ENCODE data around the gene VASH2.
"Not testable (repeated sequence)": the region's sequence is repeated elsewhere in the genome, so short reads cannot be mapped to it uniquely, and the experiment has no call there.

The VASH2 gene

DNA sequence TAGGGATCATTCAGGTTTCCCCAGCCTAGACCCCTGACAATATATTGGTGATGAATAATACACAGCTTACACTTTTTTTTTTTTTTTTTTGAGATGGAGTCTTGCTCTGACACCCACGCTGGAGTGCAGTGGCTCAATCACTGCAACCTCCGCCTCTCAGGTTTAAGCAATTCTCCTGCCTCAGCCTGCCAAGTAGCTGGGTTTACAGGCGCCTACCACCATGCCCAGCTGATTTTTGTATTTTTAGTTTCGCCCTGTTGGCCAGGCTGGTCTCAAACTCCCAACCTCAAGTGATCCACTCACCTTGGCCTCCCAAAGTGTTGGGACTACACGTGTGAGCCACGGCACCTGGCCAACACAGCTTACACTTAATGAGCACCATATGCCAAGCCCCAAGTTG lies 7.2 kb downstream of the VASH2 start:
- DNase-seq (ENCODE audit: low spot score): no peak

DNA sequence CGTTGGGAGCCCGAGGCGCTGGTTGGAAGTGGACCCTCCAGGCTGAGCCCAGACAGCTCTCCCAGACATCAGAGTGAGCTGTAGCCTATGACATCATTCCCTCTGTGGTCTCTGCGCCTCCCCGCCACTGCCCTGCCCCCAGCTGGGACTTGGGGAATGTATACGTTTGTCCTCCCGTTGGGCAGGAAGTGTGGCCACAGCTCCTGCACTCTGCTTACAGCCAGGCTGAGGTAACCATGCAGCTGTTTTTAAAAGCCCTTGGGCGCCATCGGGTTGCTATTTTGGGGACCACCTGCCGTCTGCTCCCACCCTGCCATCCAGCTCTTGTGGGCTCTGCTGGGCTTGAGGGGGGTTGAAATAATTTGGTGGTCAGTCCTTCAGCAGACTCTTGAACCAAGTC lies 7.8 kb downstream of the VASH2 start:
- DNase-seq (ENCODE audit: low spot score): no peak

DNA sequence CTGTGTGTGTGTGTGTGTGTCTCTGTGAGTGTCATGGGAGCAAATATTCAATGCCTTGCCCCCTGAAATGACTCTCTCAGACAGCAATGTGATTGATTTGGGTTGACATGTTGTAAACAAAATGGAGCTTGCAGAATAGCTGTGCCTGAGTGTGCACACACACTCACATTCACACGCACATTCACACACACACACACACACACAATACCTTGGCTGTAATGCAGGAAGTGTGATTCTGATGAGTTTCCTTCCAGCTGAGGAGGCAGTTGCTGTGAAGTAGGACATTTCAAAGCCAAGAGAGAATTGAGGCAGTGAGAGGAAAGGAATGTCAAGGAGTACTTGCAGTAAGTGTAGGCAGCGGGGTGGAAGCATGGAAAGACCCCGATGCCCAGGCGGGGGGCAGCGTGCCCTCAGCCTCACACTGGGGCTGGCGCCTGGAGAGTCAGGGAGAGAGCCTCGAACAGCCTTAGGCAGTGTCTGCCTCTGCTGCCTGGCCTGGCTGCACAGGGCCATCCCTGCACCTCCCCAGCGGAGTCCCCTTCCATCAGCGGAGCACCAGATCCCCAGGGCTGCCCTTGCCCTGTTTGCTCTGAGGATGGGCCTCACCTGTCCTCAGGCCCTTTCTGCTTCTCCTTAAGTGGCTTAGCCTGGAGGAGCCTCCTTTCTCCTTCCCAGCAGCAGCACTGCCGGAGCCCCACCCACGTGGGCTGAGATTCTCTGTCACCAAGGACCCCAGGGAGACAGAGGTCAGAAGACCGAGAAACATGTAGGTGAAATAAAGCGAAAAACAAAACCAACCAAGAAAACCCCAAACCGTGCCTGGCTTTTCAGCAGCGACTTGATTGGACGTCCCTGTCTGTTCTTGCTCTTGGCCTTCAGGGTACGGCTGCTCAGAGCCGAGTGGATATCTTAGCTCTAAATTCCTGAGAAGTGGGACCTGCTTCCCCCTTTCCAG lies 9.2 kb downstream of the VASH2 start:
- DNase-seq (ENCODE audit: low spot score): no peak

DNA sequence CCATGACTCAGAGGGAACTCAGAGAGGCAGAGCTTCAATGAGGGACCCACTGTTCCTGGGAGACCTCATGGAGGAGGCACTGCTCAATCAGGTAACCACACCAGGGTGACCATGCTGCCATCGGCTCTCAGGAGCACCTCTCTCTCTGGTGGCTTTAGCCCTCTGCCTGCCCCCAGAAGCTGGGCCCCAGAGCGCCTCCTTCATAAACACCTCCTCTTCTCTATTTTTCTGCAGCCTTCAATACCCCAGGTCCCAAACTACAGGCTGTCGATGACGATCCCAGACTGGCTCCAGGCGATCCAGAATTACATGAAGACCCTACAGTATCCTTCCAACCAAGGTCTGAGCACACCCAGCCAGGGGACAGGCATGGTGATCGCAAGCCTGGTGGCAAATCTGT lies 10.6 kb downstream of the VASH2 start:
- no peak for DNase-seq (ENCODE audit: low spot score)

DNA sequence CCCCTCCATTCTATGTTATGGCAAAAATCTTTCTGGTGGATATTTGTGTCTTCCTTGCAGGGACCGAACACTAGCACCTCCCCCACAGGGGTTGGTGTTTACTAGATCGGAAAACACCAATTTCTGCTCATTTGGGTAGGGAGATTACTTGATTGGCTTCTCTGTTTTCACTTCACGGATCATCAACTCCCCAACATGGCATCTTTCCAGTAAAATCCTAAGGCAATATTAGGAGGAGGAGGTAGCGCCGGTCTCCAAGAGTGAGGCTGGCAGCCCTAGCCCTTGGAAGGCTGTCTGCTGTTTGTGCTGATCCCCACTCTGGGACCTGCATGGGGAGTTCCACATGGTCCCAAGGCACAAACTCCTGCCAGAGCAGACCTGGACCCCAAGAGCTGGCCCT lies 12.2 kb downstream of the VASH2 start:
- DNase-seq (ENCODE audit: low spot score): no peak

DNA sequence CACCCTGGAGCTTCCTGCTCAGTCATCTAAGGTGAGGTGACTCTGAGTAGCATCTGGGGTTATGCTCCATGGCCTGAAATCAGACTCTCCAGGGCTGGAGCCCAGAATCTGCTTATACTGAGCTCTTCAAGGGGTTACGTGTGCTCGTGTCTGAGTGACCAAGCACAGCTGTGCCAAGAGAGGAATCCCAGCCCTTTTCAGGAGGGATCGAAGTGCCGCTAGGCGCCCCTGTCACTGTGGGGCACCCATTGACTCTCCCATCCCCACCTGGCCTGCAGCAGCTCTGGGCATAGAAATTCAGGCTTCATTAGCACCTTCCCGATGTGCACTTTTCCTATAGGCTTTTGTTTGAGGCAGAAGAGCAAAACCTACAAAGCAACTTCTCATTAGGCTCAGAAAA lies 13.8 kb downstream of the VASH2 start:
- no peak for DNase-seq (ENCODE audit: low spot score)

DNA sequence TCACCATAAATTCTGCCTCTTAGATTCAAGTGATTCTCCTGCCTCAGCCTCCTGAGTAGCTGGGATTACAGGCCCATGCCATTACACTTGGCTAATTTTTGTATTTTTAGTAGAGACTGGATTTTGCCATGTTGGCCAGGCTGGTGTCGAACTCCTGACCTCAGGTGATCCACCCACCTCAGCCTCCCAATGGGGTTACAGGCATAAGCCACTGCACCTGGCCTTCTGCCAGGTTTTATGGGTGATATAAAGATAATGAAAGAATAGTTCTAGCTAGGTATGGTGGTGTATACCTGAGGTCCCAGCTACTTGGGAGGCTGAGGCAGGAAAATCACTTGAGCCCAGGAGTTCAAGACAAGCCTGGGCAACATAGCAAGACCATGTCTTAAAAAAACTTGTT lies 14.7 kb downstream of the VASH2 start:
- not testable (repeated sequence) for DNase-seq (ENCODE audit: low spot score)

DNA sequence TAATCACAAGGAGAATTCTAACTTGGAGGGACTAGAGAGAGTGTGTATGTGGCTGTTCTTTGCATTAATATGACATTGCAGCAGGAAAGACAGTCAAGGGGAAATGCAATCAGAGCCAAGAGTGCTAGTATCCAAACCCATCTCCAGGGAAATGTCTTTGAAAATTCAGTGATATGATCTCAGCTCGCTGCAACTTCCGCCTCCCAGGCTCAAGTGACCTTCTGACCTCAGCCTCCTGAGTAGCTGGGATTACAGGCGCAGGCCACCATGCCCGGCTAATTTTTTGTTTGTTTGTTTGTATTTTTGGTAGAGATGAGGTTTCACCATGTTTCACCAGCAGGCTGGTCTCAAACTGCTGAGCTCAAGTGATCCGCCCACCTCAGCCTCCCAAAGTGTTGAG lies 16.3 kb downstream of the VASH2 start:
- no peak for DNase-seq (ENCODE audit: low spot score)

DNA sequence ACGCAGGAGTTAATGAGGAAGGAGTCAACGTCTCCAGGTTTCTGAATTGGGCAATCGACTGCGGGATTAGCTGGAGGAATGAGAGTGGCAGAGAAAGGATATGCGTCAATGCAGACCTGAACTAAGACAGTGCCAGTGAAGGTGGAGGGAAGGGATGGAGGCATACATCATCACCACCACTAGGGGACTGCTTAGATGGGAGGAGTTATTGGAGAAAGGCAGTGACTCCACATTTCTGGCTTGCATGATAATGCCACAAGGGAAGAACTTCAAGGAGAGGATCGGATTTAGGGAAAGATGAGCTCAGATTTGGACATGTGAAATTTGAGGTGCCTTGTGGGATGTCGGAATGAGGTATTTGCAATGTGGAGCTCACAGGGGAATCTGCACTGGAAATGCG lies 17.5 kb downstream of the VASH2 start:
- peak; percentile 14 for DNase-seq (ENCODE audit: low spot score)

DNA sequence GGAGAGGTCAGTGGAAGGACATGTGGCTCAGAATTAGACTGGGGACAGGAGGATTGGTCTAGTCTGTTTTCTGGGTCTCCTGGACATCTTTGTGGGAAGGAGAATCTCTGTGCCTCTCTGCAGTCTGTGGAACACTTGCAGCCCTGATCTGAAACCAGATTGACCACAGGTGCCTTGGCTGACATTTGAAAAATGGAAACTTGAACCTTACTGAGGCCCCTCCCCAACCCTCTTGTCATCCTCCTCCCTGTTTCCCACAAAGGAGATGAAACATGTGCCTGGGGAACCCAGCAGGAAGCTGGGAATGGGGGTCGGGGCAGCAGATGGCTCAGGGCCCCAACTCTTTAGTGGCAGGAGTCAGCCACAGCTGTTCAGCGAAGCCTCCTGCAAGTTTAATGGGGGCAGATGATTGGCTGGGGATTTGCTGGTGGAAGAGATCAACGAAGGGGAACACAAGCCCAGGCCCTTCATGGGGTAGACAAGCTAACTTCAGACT lies 18.1 kb downstream of the VASH2 start:
- DNase-seq (ENCODE audit: low spot score): no peak

DNA sequence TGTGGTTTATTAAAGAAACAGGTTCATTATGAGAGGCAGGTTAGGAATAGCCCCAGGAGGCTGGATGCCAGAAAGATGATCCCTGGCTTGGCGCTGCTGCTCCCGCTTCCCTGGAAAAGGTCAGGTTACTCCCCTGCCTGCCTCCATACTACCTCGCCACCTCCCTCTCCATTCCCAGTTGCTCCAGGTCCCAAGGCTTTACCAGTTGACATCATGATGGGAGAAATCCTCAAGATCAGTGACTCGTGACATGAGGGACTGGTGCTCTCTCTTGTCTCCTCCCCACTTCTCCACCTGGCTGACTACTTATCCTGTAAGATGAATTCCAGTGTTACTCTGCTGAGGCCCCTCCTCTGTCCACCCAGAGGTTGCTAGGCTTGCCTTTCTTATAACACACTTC lies 19.7 kb downstream of the VASH2 start:
- DNase-seq (ENCODE audit: low spot score): no peak

DNA sequence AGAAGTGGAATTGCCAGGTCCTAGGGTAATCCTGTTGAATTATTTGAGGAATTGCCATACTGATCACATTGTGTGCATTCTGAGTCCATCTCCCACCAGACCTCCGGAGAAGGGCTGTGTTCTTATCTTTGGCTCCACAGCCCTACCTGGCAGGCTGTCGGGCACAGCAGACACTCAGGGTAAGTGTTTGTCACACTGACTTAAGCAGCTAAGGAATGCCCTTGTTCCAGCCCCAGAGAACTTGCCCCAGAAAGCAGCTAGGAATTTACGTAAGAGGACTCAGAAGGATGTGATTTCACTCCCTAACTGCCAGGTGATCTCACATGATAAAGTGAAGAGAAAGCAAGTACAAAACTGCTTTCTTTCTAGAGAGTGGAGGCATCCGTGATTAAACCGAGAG lies 21.0 kb downstream of the VASH2 start:
- DNase-seq (ENCODE audit: low spot score): no peak

DNA sequence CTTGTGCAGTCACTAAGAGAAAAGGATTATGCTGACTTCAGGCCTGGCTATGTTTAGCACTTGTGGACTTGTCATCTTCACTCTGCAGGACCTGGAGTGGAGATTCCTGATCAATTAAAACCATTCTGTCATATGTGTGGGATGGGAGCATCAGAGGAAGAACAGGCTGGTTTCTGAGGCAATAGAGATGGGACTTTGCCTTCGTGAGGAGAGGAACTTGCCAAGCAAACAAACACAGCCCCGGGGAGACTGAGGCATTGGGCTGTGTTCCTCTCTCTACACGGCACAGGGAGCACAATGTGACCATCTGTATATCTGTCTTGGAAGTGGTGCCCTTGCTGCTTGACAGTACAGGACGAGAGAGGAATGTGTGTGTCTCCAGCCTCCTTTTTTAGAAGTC lies 23.1 kb downstream of the VASH2 start:
- no peak for DNase-seq (ENCODE audit: low spot score)

DNA sequence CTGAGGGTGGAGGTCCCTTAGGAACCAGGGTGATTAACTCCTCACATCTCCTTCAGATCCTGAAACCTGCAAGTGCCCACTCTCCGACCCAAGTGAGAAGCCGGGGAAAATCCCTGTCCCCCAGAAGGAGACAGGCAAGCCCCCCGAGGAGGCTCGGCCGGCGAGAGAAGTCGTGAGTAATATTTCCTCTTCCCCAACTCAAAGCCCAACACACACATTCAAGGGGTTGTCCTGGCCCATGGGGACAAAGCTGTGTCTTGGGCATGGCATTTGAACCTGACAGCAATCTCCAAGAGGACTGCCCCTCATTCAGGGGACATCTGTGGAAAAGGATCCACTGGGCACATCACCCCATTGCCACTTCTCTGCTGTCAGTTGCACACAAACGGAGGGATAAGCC lies 23.6 kb downstream of the VASH2 start:
- no peak for DNase-seq (ENCODE audit: low spot score)

DNA sequence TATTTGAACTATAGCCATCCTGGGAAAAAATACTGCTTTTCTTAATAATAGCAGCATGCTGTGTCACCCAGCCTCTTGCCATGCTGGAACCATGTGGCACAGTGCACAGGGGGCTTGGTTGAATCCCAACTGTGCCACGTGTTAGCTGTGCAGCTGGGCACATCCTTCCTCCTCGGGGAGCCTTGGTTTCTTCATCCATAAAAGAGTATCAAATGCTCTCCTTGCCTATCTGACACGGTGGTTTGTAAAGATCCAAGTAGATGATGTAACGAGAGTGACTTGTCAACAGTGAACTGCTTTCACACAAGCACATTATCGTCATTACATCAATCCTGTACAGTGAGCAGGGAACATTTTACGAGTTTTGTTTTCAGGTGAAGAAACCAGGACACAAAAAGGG lies 24.4 kb downstream of the VASH2 start:
- no peak for DNase-seq (ENCODE audit: low spot score)

DNA sequence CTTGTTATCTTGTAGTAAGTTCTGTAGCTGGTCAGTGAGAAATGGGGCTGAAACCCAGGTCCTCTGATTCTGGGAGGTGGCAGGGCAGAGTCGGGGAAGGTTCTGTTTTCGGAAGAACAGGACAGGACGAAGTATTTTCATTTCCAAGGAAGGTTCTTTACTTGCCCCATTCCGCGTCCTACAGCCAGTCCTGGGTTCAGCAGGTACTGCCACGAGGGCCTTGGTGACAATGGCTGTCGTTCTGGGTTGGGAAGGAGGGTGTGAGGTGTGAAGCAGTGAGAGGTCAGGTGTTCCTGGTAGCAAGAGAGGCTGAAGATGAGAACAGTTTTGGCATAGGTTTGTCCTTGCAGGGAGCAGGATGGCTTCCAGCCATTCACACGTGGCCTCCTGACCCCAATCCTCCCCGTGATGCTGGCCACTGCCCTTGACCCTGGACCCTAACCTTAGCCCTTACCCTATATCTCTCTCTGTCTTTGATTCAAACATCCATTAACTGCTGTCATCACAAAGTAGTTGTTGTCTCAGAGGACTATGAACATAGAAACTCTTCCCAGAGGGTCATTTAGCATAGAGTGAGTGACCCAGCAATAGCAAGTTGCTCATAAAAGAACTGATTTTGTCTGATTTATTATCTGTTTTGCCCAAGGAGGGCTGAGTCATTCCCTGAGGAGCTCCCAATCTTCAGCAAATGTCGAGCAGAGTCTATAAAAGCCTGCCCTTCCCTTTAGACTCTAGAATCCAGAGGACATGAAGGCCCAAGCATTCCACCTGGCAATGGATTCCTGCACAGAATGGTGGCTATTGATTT lies 25.0 kb downstream of the VASH2 start:
- no peak for DNase-seq (ENCODE audit: low spot score)

DNA sequence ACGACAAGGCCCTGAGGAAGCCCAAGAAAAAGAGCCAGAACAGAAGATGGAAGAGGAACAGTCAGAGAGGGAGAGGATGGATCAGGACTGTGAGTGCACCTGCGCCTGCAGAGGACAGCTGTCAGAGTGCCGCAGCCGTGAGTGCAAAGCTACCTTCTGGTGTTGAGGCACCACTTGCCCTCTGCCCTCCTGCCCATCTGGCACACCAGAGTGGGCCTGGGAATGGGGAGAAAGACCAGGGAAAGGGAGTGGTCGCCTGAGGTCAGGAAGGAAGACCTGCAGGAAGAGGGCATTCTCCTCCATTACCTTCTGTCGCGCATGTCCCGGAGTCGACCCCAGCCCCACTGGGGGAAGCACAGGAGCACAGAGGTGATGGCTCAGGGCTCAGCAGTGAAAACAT lies 26.2 kb downstream of the VASH2 start:
- DNase-seq (ENCODE audit: low spot score): no peak

DNA sequence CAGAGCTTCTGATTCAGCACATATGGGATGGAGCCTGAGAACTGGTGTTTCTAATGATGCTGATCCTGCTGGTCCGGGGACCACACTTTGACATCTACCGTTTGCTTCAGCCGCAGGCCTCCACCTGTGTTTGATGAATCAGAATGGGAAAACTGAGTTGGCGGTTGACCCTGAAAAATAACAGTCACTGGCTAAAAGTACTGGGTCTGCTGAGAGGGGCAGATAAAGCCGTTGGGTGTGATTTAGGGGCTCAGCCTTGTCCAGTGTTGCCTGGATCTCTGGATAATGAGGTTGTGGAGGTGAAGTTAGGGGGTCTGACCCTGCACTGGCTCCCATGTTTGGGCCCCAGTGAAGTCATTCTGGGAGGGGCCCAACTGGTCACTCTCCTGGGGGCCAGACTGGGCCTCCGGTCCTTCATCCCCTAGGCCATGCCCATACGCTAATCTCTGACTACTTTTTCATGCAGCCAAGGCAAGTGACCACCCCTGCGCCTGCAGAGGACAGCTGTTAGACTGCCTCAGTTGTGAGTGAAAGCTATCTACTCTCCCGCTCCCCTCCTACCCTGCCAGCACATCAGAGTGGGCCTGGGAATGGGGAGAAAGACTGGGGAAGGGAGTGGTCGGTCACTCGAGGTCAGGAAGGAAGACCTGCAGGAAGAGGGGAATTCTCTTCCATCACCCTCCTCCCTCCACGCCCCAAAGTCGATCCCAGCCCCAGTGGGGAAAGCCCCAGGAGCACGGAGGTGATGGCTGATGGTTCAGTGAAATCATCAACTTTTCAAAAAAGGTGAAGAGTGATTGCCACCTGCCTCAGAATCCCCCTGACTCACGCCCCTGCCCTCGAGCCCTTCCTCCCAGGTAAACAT lies 27.7 kb downstream of the VASH2 start:
- DNase-seq (ENCODE audit: low spot score): peak; percentile 61

DNA sequence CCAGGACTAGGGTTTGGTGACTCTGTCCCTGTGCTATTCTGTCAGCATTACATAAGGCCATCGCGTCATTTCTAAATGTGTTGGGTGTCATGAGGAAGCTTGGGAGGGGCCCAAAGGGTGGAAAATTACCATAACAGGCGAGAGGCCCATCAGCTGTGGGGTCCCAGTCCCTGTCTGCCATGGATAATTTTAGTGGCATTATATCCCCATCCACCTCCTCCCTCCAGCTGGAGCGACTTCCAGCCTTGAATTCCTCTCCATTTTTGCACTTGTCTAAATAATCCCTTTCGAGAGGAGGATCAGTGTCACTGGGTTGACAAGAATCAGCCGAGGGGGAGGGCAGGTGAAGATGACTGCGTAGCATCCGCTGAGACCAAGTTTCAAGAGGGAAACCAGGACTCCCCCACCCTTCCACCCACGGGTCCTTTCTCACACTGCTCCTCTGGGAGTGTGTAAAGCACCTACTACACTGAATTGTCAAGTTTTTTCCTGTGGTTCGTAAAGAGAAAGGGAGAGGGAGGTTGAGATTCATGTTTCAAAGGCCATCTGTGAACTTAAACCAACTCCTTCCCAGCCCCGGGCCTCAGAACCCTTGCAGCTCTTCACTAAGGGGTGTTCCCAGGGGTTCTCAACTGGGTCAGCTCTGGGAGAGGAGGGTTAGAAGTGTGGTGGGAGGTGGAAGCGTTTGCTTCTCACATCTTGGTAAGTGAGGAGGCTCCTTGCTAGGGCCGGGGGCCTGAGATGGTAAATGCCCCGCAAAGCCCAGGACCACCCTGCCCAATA lies 29.2 kb downstream of the VASH2 start:
- DNase-seq (ENCODE audit: low spot score): peak; percentile 32

DNA sequence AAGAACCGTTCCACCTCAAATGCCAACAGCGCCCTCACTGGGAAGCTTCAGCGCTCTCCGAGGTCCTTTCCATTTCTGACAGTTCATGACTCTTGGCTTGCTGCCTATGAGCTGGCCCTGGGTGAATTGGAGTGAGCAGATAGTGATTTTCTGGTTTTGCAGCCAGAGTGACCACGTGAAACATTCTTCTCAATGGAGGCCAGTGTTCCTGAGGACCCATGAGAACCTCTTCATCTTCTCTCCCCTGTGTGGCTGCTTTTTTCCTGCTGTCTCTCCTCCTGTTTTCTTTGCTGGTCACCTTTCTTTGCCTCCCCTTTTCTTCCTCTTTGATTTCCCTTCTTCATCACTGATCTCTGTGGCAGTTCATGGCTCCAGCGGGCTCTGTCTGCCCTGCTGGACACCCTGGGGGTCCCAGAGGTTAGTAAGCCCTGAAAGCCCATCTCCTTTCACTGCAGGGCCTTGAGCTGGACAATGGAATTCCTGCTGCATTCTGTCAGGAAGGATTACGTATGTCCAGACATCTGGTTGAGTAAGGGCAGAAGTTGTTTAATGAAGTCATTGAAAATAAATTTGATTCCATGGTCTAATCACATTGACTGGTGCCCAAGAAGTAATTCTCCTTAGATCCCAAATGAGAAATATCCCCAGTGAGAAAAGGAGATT lies 29.9 kb downstream of the VASH2 start:
- DNase-seq (ENCODE audit: low spot score): no peak

DNA sequence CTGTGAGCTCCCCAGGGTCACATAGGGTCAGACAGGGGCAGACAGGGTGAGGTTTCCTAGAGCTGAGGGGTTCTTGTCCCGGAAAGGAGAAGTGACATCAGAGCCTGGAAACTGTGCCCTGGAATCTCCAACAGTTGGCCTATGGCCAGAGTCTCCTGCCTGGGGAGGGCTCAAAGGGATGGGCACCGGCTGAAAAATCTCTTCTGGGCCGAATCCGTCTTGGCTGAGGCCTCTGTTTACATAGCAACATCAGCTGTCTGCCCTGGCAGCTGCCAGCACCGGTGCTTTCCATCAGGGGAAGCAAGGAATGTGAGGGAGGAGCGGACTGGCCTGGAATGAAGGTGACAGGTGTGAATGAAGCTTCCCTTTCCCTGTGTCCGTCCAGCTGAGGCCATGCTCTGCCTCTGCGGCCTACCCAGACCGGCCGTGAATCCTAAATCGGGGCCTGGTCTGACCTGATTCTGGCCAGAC lies 30.7 kb downstream of the VASH2 start:
- no peak for DNase-seq (ENCODE audit: low spot score)
